Uterus (tissue), 4 donors: ENCODE results near the gene PDLIM4. TPM values are rescaled to one million over a fixed set of nuclear protein-coding genes. Genes with fewer than 3 reads are reported as not detected.

ENCODE experiments used
- DNase-seq, 2 donors: peaks; one replicate each; pipeline ENCODE4 v3.0.0-alpha.2; 2019 to 2020
- H3K27ac ChIP-seq, 2 donors: fragments of 200-600 bp; sonication (generic); 1 replicate in 1 of 2; 2 replicates in 1 of 2; pipeline ENCODE4 v1.5.1; 2016 to 2018
- H3K27me3 ChIP-seq, 2 donors: fragments of 200-600 bp; sonication (generic); one replicate each; pipeline ENCODE4 v1.5.1; 2018 to 2019; ENCODE audit warnings: control low read depth in 1 of 2
- H3K36me3 ChIP-seq, 2 donors: fragments of 200-600 bp; sonication (generic); one replicate each; pipeline ENCODE4 v1.5.1; 2019; ENCODE audit warnings: control low read depth in 1 of 2
- H3K4me1 ChIP-seq, 2 donors: fragments of 200-600 bp; sonication (generic); one replicate each; pipeline ENCODE4 v1.5.1; 2018 to 2019; ENCODE audit warnings: control low read depth in 1 of 2
- H3K4me3 ChIP-seq, 2 donors: fragments of 200-600 bp; sonication (generic); 1 replicate in 1 of 2; 2 replicates in 1 of 2; pipeline ENCODE4 v1.5.1; 2018 to 2019; ENCODE audit warnings: mild to moderate bottlenecking in 1 of 2
- H3K9me3 ChIP-seq, 2 donors: fragments of 200-600 bp; sonication (generic); one replicate each; pipeline ENCODE4 v1.5.1; 2019; ENCODE audit warnings: control low read depth in 1 of 2
- POLR2A ChIP-seq, 2 donors: fragments of 450-650 bp; IDR thresholded peaks; one replicate each; pipeline ENCODE4 v1.6.1; 2016; ENCODE audit warnings: antibody characterized with exemption in 2 of 2, mild to moderate bottlenecking in 1 of 2, moderate library complexity in 1 of 2
- intact Hi-C: fragments of 100-400 bp; cut with DNase I; formaldehyde crosslinking; loops from one replicate; pipeline ENCODE4 v1.15.1; 2023; ENCODE audit warnings: low total_unique reads
- total RNA-seq, 4 donors: library from RNA; depleted of rRNA in 3 of 4; stranded (reverse); fragments of >200 nt in 3 of 4; gene quantifications; one replicate each; pipeline versions ENCODE4 v1.1.0 to v1.2.4, GENCODE V29; 2014 to 2023
- TF ChIP-seq, protein P1 (sequence below), 4 experiments: fragments of 200-600 bp in 2 of 4; fragments of 450-650 bp in 2 of 4; sonication (generic) in 2 of 4; IDR thresholded peaks; one replicate each; pipeline ENCODE4 v1.5.1; 2016 to 2019; ENCODE audit warnings: antibody characterized with exemption in 4 of 4, mild to moderate bottlenecking in 2 of 4, moderate library complexity in 1 of 4
- donor health status: DM: yes; HTN: yes; CAD: no.

The PDLIM4 gene
- total RNA-seq, 4 donors from 2014 or later: 14.1 to 148 (median 45.3) TPM

DNA sequence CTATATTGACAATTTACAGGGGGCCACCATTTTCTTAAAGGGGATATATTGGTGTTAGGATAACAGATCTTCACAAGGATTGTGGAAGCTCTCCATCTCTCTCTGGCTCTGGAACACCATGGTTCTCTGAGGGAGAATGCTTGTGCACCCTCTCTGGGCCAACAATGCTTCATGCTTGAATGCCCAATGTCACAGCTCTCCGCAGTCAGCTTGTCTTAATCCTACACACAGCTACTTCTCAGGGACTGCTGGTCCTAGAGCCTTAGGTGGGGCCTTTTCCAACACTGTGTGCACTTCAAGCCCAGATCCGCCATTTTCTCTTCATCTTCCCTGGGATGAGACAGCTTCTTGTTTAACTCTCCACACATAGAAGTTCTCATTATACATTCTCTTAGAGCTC, 6.9 kb upstream of the PDLIM4 start:
- DNase-seq: no peak
- Histone ChIP-seq H3K27me3 (no peaks in the 10 kb centered on the region), H3K36me3 (no peaks in the 10 kb centered on the region), H3K9me3 (no peaks in the 10 kb centered on the region), H3K4me1 (no peaks in the 10 kb centered on the region), H3K27ac (no peak overlapping the region), H3K4me3 (no peak overlapping the region)
- TF ChIP-seq, protein P1, sequence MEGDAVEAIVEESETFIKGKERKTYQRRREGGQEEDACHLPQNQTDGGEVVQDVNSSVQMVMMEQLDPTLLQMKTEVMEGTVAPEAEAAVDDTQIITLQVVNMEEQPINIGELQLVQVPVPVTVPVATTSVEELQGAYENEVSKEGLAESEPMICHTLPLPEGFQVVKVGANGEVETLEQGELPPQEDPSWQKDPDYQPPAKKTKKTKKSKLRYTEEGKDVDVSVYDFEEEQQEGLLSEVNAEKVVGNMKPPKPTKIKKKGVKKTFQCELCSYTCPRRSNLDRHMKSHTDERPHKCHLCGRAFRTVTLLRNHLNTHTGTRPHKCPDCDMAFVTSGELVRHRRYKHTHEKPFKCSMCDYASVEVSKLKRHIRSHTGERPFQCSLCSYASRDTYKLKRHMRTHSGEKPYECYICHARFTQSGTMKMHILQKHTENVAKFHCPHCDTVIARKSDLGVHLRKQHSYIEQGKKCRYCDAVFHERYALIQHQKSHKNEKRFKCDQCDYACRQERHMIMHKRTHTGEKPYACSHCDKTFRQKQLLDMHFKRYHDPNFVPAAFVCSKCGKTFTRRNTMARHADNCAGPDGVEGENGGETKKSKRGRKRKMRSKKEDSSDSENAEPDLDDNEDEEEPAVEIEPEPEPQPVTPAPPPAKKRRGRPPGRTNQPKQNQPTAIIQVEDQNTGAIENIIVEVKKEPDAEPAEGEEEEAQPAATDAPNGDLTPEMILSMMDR (IDR thresholded peaks at IDR 0.05): no peak
- TF ChIP-seq POLR2A (IDR thresholded peaks at IDR 0.05): no peak
- intact Hi-C loops: no loop called here

DNA sequence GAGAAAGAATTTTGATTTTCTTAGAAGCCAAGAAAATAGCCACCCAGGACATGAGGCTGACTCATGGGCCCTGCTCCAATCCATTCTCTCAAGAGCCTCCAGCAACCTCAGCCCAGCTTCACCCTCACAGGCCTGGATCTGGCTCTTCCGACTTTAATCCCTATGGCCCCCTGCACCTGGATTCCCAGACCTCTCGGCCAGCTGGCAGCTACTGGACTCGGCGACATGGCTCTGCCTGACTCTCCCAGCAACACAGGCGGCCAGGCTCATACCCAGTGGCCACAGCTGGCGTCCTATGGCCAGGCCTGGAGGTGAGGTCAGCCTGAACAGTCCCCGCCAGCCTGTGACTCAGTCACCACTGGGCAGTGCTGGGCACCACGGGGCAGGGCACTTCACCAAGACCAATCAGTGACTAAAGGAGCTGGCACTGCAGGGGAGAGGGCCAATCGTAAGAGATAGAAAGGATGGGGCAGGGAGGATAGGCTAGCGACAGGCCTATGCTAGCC, 6.2 kb upstream of the PDLIM4 start:
- no peak for TF ChIP-seq POLR2A (IDR thresholded peaks at IDR 0.05)
- H3K36me3 ChIP-seq: no peaks in the 10 kb centered on the region
- H3K27ac ChIP-seq: no peak overlapping the region
- no peaks in the 10 kb centered on the region for H3K27me3 ChIP-seq
- no peaks in the 10 kb centered on the region for H3K4me1 ChIP-seq
- intact Hi-C loops: no loop called here
- H3K9me3 ChIP-seq: no peaks in the 10 kb centered on the region
- H3K4me3 ChIP-seq: no peak overlapping the region
- DNase-seq: no peak

DNA sequence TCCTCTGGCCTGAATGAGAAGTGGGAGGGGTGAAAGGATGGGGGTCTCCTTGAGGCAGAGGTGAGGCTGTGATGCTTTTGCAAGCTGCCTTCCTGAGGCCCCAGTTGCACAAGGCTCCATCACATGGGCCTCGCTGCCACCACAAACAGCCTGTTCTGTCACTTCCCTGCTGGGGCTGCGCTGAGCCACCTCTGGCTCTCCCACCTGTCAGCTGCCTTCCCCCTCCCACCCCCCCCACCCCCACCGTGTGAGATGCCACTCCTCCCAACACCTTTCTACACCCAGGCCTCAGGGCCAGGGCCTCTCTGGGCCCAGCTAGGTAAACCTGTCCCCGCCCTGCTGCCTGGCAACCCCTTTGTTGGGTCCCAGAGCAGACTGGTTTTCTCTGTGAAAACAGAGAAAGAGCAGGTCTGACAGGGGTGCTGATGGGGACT, 4.5 kb upstream of the PDLIM4 start:
- TF ChIP-seq, protein P1 (IDR thresholded peaks at IDR 0.05): no peak
- TF ChIP-seq POLR2A (IDR thresholded peaks at IDR 0.05): no peak
- H3K27ac ChIP-seq: no peak overlapping the region
- H3K36me3 ChIP-seq: no peaks in the 10 kb centered on the region
- no peak for DNase-seq
- H3K4me3 ChIP-seq: no peak overlapping the region
- H3K9me3 ChIP-seq: no peaks in the 10 kb centered on the region
- intact Hi-C loops: no loop called here
- no peaks in the 10 kb centered on the region for H3K27me3 ChIP-seq
- H3K4me1 ChIP-seq: no peaks in the 10 kb centered on the region

DNA sequence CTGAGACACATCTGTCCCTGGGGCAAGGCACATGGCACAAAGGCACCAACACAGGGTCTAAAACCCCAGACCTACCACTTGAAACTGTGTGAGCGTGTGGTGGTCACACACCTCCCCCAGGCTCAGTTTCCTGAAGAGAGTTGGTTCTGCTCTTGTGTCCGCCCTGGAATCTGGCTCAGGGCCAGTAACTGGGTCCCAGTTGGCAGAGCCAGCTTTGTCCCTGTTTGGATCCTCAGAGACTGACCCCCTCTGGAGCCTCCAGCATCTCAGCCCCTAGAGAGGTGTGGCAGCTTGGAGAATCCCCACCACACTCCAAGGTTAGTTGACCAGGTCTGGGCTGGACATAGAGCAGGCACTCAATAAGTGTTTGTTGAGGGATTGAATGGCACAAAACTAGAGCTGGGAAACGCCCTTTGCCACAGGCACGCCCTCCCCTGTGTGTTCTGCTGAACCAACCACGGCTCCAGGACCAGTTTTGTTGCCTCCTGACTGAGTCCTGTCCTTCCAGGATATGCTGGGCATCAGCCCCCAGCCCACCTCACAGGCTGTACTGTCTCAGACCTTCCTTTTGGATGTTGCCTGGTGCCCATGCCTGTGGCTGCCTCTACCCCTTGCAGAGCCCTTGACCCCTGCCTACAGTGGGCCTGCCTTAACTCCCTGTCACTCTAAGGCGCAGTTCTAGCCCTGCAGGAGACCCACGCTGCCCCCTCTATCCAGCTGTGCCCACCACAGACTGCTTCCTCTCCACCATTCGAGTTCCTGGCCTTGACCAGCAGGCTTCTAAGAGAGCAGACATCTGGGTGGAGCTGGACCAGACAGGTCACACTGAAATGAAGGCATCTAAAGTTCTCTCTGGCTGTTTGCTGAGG, 3.8 kb upstream of the PDLIM4 start:
- intact Hi-C loops: no loop called here
- Histone ChIP-seq H3K27me3 (no peaks in the 10 kb centered on the region), H3K4me1 (no peaks in the 10 kb centered on the region), H3K27ac (no peak overlapping the region), H3K4me3 (no peak overlapping the region), H3K36me3 (no peaks in the 10 kb centered on the region), H3K9me3 (no peaks in the 10 kb centered on the region)
- no peak for TF ChIP-seq POLR2A (IDR thresholded peaks at IDR 0.05)
- TF ChIP-seq, protein P1 (IDR thresholded peaks at IDR 0.05): no peak
- DNase-seq: no peak

DNA sequence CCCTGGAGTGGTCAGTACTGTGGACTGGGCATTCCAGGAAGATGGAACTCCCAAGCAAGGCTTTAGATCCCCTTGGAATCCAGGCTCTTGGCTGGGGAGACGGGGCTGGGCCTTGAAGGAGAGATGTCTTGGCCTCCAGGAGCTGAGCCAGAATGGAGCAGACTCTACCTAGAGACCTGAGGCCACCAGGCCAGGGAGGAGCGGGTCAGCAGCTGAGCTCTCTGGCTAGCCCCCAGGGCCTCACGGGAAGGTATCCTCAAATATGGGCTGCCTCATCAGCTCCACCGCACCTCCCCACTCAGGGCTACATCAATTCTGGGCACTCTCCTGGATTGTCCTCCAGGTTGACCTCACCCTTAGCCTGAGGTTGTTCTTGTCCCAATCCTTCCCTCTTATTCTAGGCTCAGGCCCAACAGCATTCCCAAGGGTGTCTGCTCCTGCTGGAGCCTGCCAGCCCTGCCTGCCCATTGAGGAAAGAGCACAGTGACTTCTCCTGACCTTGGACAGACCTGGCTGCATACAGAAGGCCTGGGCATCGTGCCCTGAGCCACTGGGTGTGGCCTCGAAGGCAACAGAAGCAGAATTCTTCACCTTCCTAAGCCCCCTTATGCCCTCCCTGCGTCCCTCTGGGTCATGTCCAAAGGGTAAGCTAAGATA, 3.0 kb upstream of the PDLIM4 start:
- H3K27ac ChIP-seq: no peak overlapping the region
- H3K9me3 ChIP-seq: no peaks in the 10 kb centered on the region
- TF ChIP-seq, protein P1 (IDR thresholded peaks at IDR 0.05): no peak
- no peak for TF ChIP-seq POLR2A (IDR thresholded peaks at IDR 0.05)
- intact Hi-C loops: no loop called here
- H3K36me3 ChIP-seq: no peaks in the 10 kb centered on the region
- H3K4me1 ChIP-seq: no peaks in the 10 kb centered on the region
- DNase-seq: peak in 1 of 2 donors; percentile 33
- no peak overlapping the region for H3K4me3 ChIP-seq
- no peaks in the 10 kb centered on the region for H3K27me3 ChIP-seq
